Adrenal gland (tissue), 5 donors: ENCODE measurements around the gene CAMK2N2.

Source experiments
- CTCF ChIP-seq, 6 experiments: fragments of 450-650 bp in 4 of 6; fragments of 200-600 bp in 2 of 6; sonication (generic) in 1 of 6; IDR thresholded peaks; 1 replicate in 5 of 6; 2 replicates in 1 of 6; pipeline versions ENCODE4 v1.5.1 to v1.8.0; 2016 to 2021; ENCODE audit warnings: antibody characterized with exemption in 6 of 6, mild to moderate bottlenecking in 2 of 6, moderate library complexity in 1 of 6
- POLR2A ChIP-seq, 2 donors: fragments of 450-650 bp; IDR thresholded peaks; one replicate each; pipeline ENCODE4 v1.6.1; 2017; ENCODE audit warnings: antibody characterized with exemption in 2 of 2, mild to moderate bottlenecking in 2 of 2, moderate library complexity in 1 of 2
- donor health status: DM: no; HTN: no; CAD: no.

GRCh38 chr3:184248454-184249411 is 12.6 kb downstream of the CAMK2N2 start, which contains the start of gene ALG3:
- TF ChIP-seq CTCF (IDR thresholded peaks at IDR 0.05) (peak in 1 of 6 experiments; percentile 3), POLR2A (IDR thresholded peaks at IDR 0.05) (peak; percentile 53 to 70)
